Memory B cell (primary cell): ENCODE results near the gene TBX20.

Experiments
- ATAC-seq: fragments of 150-1000 bp; cut with Tn5 transposase; 2 replicates; pipeline ENCODE4 v1.10.0; 2021; ENCODE audit warnings: low read depth, mild to moderate bottlenecking, moderate library complexity
- DNase-seq, 2 donors: peaks; one replicate each; pipeline ENCODE4 v3.0.0; 2022; ENCODE audit warnings: low spot score in 2 of 2
- H3K27ac Mint-ChIP-seq: one replicate; pipeline ENCODE4 v1.8.0; 2022; ENCODE audit warnings: mild to moderate bottlenecking, moderate library complexity, mixed read lengths
- H3K27me3 Mint-ChIP-seq: one replicate; pipeline ENCODE4 v1.8.0; 2022; ENCODE audit warnings: mixed read lengths
- H3K36me3 Mint-ChIP-seq: one replicate; pipeline ENCODE4 v1.8.0; 2022; ENCODE audit warnings: mild to moderate bottlenecking, mixed read lengths
- H3K4me1 Mint-ChIP-seq: one replicate; pipeline ENCODE4 v1.8.0; 2022; ENCODE audit warnings: mixed read lengths
- H3K4me3 Mint-ChIP-seq: one replicate; pipeline ENCODE4 v1.8.0; 2022; ENCODE audit warnings: mild to moderate bottlenecking, moderate library complexity, mixed read lengths
- H3K9me3 Mint-ChIP-seq: one replicate; pipeline ENCODE4 v1.8.0; 2022; ENCODE audit warnings: mixed read lengths

The TBX20 gene

GRCh38 chr7:35259523-35259908 is 5.6 kb upstream of the TBX20 start:
- no peak for ATAC-seq

GRCh38 chr7:35258868-35259522 is 5.1 kb upstream of the TBX20 start:
- ATAC-seq = no peak
- Mint-ChIP-seq H3K36me3 (peaks cover 2% of the 10 kb centered on the region), H3K4me3 (no peak overlapping the region), H3K27ac (peak overlapping the region; percentile 43), H3K4me1 (no peaks in the 10 kb centered on the region), H3K9me3 (peaks cover 1% of the 10 kb centered on the region), H3K27me3 (peaks cover 26% of the 10 kb centered on the region)
- no peak for DNase-seq

More at GRCh38 chr7:35259523-35259908, 5.6 kb upstream of the TBX20 start:
- no peak overlapping the region for H3K27ac Mint-ChIP-seq
- DNase-seq = no peak
- peaks cover 1% of the 10 kb centered on the region for H3K9me3 Mint-ChIP-seq
- no peaks in the 10 kb centered on the region for H3K4me1 Mint-ChIP-seq
- peaks cover 26% of the 10 kb centered on the region for H3K27me3 Mint-ChIP-seq
- H3K4me3 Mint-ChIP-seq = no peak overlapping the region
- peaks cover 2% of the 10 kb centered on the region for H3K36me3 Mint-ChIP-seq

GRCh38 chr7:35258125-35258867 is 4.4 kb upstream of the TBX20 start:
- peaks cover under 1% of the 10 kb centered on the region for H3K4me1 Mint-ChIP-seq
- H3K27me3 Mint-ChIP-seq = peaks cover 21% of the 10 kb centered on the region
- peaks cover 2% of the 10 kb centered on the region for H3K36me3 Mint-ChIP-seq
- H3K4me3 Mint-ChIP-seq = no peak overlapping the region
- H3K27ac Mint-ChIP-seq = peak overlapping the region; percentile 43
- no peak for DNase-seq
- no peak for ATAC-seq
- H3K9me3 Mint-ChIP-seq = peaks cover 1% of the 10 kb centered on the region

GRCh38 chr7:35257251-35258124 is 3.6 kb upstream of the TBX20 start:
- H3K27ac Mint-ChIP-seq = no peak overlapping the region
- H3K4me3 Mint-ChIP-seq = no peak overlapping the region

GRCh38 chr7:35256256-35257175 is 2.6 kb upstream of the TBX20 start:
- Mint-ChIP-seq H3K4me3 (no peak overlapping the region), H3K27me3 (peaks cover 25% of the 10 kb centered on the region), H3K36me3 (peaks cover 2% of the 10 kb centered on the region), H3K4me1 (peaks cover 2% of the 10 kb centered on the region), H3K27ac (no peak overlapping the region), H3K9me3 (peaks cover 1% of the 10 kb centered on the region)
- no peak for ATAC-seq
- DNase-seq = no peak

More at GRCh38 chr7:35257251-35258124, 3.6 kb upstream of the TBX20 start:
- H3K27me3 Mint-ChIP-seq = peaks cover 22% of the 10 kb centered on the region
- H3K36me3 Mint-ChIP-seq = peaks cover 2% of the 10 kb centered on the region
- H3K4me1 Mint-ChIP-seq = peaks cover 2% of the 10 kb centered on the region
- H3K9me3 Mint-ChIP-seq = peaks cover 1% of the 10 kb centered on the region
- DNase-seq (no peak), ATAC-seq (no peak)

- H3K9me3 Mint-ChIP-seq = peaks cover 1% of the 10 kb centered on the region
- H3K4me1 Mint-ChIP-seq = peaks cover 2% of the 10 kb centered on the region
- H3K27ac Mint-ChIP-seq = no peak overlapping the region
- peaks cover 25% of the 10 kb centered on the region for H3K27me3 Mint-ChIP-seq
- ATAC-seq = no peak
- H3K36me3 Mint-ChIP-seq = peaks cover 2% of the 10 kb centered on the region
- no peak for DNase-seq
- no peak overlapping the region for H3K4me3 Mint-ChIP-seq
Observed at GRCh38 chr7:35255443-35256255, 1.7 kb upstream of the TBX20 start.

GRCh38 chr7:35254496-35255442 is 869 bp upstream of the TBX20 start:
- peaks cover 22% of the 10 kb centered on the region for H3K27me3 Mint-ChIP-seq
- ATAC-seq = no peak
- DNase-seq = no peak
- peaks cover 2% of the 10 kb centered on the region for H3K4me1 Mint-ChIP-seq
- H3K9me3 Mint-ChIP-seq = peaks cover 1% of the 10 kb centered on the region
- H3K36me3 Mint-ChIP-seq = peaks cover 2% of the 10 kb centered on the region
- no peak overlapping the region for H3K27ac Mint-ChIP-seq
- no peak overlapping the region for H3K4me3 Mint-ChIP-seq

- DNase-seq = no peak
- Mint-ChIP-seq H3K36me3 (no peaks in the 10 kb centered on the region), H3K27me3 (peaks cover 19% of the 10 kb centered on the region), H3K4me1 (peaks cover 2% of the 10 kb centered on the region), H3K27ac (no peak overlapping the region), H3K9me3 (peaks cover 1% of the 10 kb centered on the region), H3K4me3 (peak overlapping the region; percentile 61)
- no peak for ATAC-seq
Observed at GRCh38 chr7:35253460-35253709, 515 bp downstream of the TBX20 start.

- ATAC-seq (no peak), DNase-seq (no peak)
- H3K27ac Mint-ChIP-seq = no peak overlapping the region
- H3K27me3 Mint-ChIP-seq = peaks cover 18% of the 10 kb centered on the region
- H3K4me1 Mint-ChIP-seq = peaks cover 2% of the 10 kb centered on the region
- H3K4me3 Mint-ChIP-seq = no peak overlapping the region
- H3K36me3 Mint-ChIP-seq = no peaks in the 10 kb centered on the region
- H3K9me3 Mint-ChIP-seq = peaks cover 1% of the 10 kb centered on the region
Observed at GRCh38 chr7:35252612-35253459, 1.1 kb downstream of the TBX20 start.

- ATAC-seq = no peak
- Mint-ChIP-seq H3K36me3 (no peaks in the 10 kb centered on the region), H3K27ac (no peak overlapping the region)
Observed at GRCh38 chr7:35251606-35252310, 2.1 kb downstream of the TBX20 start.

GRCh38 chr7:35250941-35251340 is 3.0 kb downstream of the TBX20 start:
- DNase-seq = no peak
- no peak overlapping the region for H3K27ac Mint-ChIP-seq
- no peak overlapping the region for H3K4me3 Mint-ChIP-seq
- H3K4me1 Mint-ChIP-seq = peaks cover 2% of the 10 kb centered on the region
- H3K36me3 Mint-ChIP-seq = no peaks in the 10 kb centered on the region
- peaks cover 1% of the 10 kb centered on the region for H3K9me3 Mint-ChIP-seq
- no peak for ATAC-seq
- H3K27me3 Mint-ChIP-seq = peaks cover 20% of the 10 kb centered on the region

More at GRCh38 chr7:35251606-35252310, 2.1 kb downstream of the TBX20 start:
- Mint-ChIP-seq H3K9me3 (peaks cover 1% of the 10 kb centered on the region), H3K4me3 (no peak overlapping the region), H3K27me3 (peaks cover 20% of the 10 kb centered on the region), H3K4me1 (peaks cover 2% of the 10 kb centered on the region)
- DNase-seq = no peak
